Retina (tissue), 1 donor: ENCODE results near the gene SIDT2.

Source experiments
- DNase-seq: peaks from one replicate; pipeline ENCODE4 v3.0.0-alpha.2; 2016

SIDT2 gene

GRCh38 chr11:117189941-117190544 is 11.5 kb downstream of the SIDT2 start:
- DNase-seq = no peak

DNA sequence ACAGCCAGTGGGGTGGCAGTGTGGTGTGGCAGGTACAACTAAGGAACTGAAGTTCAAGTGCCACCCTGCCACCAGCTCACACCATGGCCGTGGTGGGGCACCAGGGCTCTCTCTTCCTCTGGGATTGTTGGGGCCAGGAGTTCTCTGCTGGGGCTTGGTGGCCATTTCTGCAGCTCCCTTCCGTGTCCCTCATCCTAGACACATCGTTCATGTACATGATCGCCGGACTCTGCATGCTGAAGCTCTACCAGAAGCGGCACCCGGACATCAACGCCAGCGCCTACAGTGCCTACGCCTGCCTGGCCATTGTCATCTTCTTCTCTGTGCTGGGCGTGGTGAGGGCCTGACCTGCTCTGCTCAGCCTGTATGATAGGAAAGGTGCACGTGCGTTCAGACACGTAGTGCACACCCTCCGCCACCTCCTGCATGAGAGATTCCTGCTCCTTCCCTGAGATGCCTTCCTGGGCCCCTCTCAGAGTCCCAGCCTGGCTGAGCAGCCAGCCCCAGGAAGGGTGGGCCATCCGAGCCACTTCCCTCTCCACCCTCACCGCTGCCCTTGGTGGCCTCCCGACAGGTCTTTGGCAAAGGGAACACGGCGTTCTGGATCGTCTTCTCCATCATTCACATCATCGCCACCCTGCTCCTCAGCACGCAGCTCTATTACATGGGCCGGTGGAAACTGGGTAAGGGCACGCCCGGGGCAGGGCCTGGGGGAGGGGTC is 13.3 kb downstream of the SIDT2 start:
- DNase-seq = no peak

DNA sequence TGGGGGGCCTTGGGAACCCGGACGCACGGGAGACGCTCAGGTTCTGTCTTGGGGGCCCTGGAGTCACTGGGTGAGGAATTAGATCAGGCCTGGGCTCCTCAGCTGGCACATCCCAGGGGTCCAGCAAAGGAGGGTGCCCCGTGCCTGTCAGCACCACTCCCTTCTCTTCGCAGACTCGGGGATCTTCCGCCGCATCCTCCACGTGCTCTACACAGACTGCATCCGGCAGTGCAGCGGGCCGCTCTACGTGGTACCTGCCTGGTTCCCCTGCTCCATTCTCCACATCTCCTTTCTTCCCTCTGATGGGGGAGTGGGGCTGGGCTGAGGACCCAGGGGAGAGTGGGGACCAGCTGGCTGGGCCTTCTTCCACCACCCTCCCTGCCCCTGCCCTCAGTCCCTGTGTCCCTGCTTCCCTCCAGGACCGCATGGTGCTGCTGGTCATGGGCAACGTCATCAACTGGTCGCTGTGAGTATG is 13.9 kb downstream of the SIDT2 start:
- DNase-seq = no peak

GRCh38 chr11:117193130-117194020 is 14.8 kb downstream of the SIDT2 start:
- no peak for DNase-seq

- DNase-seq = no peak
These were observed 15.7 kb downstream of the SIDT2 start for GRCh38 chr11:117194267-117194666.

DNA sequence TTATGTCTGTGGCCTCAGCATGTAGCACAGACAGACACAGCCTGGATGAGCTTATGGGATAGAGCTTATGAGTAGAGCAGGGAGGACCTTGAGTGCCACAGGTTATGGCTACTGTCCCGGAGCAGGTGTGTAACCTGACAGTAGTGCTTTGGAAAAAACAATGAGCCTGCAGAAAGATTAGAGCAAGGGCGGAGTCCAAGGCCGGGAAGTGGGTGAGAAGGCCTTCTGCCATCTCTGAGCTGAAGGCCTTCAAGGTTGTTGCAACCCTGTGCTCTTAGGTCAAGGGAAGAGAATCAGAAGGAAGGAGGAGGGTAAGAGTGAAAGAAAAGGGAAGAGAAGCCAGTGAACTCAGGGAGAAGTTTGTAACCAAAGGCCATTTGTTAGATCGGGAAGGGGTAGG is 16.7 kb downstream of the SIDT2 start:
- no peak for DNase-seq

- no peak for DNase-seq
These were observed 17.2 kb downstream of the SIDT2 start for GRCh38 chr11:117195761-117196160.

- no peak for DNase-seq
These were observed 18.5 kb downstream of the SIDT2 start for GRCh38 chr11:117197006-117197405.

DNA sequence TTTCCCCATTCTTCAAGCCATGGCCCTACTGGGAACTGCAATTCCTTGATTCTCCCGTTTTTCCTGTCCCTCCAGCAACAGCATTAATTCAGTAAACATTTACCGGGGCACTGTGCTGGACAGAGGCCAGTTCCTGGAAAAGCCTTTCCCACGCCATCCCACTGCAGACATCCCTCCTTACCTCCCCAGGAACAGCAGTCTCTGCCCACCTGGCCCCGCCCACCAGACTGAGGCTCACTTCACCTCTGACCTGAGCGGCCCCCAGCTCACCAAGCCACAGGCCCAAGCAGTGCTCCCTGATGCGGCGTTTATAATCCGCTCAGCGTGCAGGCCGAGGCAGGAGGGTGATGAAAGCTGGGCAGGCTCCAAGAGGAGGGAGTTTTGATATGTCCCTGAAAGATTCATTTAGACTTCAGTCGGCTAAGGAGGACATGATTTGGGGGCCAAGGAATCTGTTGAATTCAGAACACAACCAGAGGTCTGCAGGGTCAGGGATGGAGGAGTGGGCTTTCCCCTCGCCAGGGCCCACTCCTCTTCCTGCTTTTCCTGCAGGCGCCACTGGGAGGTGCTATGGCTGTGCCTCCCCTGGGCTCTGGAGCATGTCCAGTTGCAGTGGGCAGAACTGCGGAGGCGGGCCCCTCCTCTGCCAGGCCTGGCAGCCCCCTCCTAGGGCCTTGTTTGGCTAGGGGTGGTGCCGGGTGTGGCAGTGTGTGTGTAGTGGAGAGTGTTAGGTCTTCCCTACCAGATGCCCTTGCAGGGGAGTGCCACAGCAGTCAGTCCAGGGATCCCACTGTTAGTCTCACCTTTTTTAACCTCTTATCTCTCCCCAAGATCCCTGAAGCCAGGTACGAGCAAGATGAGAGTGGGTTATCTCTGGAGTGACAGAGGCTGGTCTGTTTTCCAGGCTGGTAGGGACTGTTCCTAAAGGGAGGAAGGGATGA is 19.2 kb downstream of the SIDT2 start:
- no peak for DNase-seq

DNA sequence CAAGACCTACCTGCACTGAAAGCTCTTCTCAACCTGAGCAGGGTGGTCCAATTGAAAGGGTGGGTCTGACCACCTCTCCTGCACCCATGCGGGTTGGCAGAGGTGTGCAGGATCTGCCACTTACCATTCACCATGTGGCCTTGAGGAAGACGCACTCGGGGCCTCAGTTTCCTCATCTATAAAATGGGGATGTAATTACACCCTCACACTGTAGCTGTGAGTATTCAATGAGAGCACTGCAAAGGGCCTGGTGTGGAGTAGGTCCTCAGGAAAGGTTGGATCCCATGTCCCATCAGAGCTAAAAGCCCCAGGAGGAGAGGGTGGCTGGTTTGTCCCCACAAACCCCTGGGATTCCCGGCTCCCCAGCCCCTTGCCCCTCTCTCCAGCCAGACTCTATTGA is 20.1 kb downstream of the SIDT2 start:
- DNase-seq = no peak

- peak; percentile 43 for DNase-seq
These were observed 20.7 kb downstream of the SIDT2 start, which contains the start of gene TAGLN for GRCh38 chr11:117199053-117199915. TSS of gene TAGLN (plus strand) at chr11:117199370. CDS start at chr11:117203014, 3,644 bp downstream.

DNA sequence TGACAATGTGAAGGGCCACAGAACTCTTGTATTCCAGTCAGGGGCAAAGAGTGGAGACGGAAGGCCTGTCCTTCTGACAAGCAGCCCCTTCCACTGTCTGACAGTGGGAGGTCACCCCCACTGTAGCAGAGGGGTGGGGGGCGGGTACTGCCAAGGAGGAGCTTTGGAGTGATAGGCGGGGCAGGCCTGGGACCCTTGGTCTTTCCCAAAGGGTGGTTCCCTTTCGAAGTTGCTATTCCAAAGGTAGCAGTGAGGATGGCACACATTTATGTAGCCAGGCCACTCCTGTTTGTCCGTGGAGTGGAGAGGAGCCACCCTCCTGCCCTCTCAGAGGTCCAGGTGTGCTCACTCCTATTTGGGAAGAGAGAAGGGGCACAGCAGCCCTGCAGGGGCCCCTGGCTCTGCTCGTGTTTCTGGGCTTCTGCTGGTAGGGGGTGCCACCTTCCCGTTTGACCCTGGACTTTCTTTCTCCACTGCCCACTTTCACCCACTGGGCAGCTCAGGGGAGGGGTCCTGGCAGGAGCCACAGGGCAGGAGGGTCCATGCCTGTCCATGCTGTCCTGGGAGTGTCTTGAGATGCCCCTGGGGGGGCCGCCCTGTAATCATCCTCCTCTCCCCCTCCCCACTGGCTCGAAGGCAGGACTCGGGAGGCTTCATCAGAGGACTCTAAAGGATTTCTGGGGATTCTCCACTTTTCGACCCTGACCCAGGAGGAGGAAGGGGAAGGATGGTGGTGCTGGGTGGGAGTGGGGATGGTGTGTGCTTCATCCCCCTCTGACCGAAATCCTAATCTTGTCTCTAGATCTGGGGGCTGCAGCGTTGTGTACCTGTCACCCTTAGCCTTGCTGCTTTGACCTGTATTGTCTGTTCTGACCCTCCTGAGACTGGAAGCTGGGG is 21.6 kb downstream of the SIDT2 start:
- no peak for DNase-seq

- no peak for DNase-seq
These were observed 22.5 kb downstream of the SIDT2 start for GRCh38 chr11:117200813-117201657.

DNA sequence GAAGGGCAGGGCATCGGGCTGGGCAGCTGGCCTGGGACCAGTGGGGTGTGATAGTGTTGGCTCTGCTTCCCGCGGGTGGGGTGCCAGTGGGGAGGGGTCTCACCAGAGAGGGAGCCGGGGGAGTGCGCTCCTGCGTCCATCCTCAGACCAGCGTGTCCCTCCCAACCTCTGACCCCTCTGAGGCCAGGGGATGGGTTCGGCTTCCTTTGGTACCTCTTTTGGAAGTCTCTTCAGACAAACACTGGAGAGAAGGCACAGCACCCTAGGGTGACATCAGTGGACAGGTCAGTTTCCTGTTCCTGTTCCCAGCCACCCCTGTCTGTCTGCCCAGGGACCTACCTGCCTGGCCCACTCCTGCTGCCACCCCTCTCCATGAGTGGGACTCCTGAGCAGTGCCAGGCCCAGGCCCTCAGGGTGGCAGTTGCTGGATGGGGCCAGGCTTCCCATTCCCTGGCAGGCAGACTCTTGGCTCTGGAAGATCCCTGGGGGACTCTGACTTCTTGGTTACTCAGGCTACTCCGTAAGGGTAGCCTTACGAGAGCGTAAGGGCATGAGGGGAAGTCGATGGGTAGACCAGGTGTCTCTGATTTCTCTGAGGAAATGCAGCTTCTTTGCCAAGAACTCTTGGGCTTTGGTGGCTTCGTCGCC is 23.2 kb downstream of the SIDT2 start:
- DNase-seq = no peak

DNA sequence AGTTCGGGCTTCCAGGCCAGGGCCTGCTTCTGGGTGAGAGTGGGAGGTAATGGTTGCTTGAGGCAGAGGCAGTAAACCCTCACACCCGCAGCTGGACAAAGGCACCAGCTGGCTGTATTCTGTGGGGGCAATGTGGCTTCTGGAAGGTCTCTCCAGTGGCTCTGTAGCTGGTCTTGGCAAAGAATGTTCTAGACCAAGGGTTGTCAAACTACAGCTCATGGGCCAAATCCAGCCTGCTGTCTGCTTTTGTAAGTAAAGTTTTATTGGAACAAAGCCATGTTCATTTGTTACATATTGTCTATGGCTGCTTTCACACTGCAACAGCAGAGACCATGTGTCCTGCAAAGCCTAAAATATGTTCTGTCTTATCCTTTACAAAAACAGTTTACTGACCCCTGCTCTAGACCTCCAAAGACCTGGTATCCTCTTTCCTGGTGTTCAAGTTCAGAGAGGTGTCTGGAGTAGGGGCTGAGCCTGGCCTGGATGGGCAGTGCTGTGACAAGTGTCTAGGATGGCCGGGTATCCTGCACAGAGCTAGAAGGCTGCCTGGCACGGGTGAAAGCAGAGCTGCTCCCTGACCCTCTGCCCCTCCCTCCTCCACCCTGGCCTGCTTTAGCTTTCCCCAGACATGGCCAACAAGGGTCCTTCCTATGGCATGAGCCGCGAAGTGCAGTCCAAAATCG is 24.0 kb downstream of the SIDT2 start:
- no peak for DNase-seq

DNA sequence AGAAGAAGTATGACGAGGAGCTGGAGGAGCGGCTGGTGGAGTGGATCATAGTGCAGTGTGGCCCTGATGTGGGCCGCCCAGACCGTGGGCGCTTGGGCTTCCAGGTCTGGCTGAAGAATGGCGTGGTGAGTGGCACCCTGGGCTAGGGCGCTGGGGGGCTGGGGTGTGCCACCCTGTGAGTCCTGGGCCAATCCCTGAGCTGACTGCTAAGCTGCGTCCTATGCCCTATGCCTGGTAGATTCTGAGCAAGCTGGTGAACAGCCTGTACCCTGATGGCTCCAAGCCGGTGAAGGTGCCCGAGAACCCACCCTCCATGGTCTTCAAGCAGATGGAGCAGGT is 24.5 kb downstream of the SIDT2 start:
- DNase-seq = no peak

DNA sequence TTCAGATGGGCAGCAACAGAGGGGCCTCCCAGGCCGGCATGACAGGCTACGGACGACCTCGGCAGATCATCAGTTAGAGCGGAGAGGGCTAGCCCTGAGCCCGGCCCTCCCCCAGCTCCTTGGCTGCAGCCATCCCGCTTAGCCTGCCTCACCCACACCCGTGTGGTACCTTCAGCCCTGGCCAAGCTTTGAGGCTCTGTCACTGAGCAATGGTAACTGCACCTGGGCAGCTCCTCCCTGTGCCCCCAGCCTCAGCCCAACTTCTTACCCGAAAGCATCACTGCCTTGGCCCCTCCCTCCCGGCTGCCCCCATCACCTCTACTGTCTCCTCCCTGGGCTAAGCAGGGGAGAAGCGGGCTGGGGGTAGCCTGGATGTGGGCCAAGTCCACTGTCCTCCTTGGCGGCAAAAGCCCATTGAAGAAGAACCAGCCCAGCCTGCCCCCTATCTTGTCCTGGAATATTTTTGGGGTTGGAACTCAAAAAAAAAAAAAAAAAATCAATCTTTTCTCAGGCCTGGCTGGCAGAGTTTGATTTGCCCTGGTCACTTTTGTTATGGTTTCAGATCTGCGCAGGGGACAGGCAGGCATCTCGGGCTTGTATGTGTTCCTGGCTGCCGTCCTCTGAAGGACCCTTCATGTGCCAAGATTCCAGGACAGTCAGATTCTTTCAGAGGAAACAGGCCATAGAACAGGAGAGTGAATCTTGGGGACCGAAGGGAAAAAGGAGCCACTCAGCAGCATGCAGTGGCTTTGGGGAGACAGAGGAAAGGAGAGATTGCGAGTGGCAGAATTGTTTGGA is 25.9 kb downstream of the SIDT2 start:
- DNase-seq = no peak
